ENCODE measurements around the gene EPHB2.

EPHB2 gene

DNA sequence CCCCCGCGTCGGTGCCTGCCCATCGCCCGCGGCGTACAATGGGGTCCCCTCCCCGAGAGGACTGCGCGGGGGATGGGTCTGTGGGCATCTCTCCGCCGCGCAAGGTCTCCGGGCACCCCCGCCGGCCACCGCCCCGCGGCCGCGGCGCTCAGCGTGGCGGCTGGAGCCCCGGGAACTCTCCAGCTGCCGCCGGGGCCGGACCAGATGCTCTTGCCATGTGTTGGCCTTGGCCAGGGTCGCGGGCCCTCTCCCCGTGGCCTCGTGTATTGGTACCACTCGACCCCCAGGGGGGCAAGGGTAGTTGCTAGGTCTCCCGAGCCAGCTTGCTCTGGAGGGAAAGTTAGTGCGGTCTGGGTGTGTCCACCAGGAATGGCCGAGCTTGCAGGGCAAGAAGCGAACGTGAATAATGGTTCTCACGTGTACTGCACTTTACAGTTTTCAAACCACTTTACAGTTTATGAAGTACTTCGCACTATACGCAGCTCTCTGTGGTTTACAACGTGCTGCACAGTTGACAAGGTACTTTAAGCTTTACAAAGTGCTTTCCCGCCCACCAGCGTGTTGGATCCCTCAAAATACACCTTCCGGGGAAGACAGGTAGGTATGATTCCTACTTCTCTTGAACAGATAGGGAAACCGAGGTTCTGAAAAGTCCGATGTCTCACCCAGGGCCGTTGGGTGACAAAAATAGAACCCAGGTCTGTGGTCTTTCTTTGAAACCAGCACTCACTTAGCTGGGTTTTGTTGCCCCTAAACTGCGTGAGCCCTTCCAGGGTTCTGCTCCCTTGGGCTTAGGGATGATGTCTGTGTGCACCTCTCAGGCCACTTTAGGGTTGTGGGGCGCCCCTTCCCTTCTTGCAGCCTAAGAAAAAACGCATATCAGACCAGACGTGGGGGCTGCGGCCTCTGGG lies 1.2 kb downstream of the EPHB2 start:
- Histone ChIP-seq H3K27me3 (peaks cover 82% of the 10 kb centered on the region), H3K27ac (no peak overlapping the region), H3K4me1 (ENCODE audit: control insufficient read depth in 1 of 2, insufficient read depth in 1 of 2, low read depth in 1 of 2, low read length in 1 of 2) (no peaks in the 10 kb centered on the region), H3K36me3 (no peaks in the 10 kb centered on the region), H3K4me3 (ENCODE audit: low read depth in 1 of 2, low read length in 1 of 2) (no peak overlapping the region), H3K9me3 (no peaks in the 10 kb centered on the region)
- TF ChIP-seq, protein P1, sequence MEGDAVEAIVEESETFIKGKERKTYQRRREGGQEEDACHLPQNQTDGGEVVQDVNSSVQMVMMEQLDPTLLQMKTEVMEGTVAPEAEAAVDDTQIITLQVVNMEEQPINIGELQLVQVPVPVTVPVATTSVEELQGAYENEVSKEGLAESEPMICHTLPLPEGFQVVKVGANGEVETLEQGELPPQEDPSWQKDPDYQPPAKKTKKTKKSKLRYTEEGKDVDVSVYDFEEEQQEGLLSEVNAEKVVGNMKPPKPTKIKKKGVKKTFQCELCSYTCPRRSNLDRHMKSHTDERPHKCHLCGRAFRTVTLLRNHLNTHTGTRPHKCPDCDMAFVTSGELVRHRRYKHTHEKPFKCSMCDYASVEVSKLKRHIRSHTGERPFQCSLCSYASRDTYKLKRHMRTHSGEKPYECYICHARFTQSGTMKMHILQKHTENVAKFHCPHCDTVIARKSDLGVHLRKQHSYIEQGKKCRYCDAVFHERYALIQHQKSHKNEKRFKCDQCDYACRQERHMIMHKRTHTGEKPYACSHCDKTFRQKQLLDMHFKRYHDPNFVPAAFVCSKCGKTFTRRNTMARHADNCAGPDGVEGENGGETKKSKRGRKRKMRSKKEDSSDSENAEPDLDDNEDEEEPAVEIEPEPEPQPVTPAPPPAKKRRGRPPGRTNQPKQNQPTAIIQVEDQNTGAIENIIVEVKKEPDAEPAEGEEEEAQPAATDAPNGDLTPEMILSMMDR (IDR thresholded peaks at IDR 0.05), result no peak

- H3K4me3 ChIP-seq (ENCODE audit: low read depth in 1 of 2, low read length in 1 of 2), result no peak overlapping the region
- H3K4me1 ChIP-seq (ENCODE audit: control insufficient read depth in 1 of 2, insufficient read depth in 1 of 2, low read depth in 1 of 2, low read length in 1 of 2), result no peaks in the 10 kb centered on the region
- no peaks in the 10 kb centered on the region for H3K9me3 ChIP-seq
- H3K36me3 ChIP-seq, result no peaks in the 10 kb centered on the region
- peaks cover 80% of the 10 kb centered on the region for H3K27me3 ChIP-seq
- H3K27ac ChIP-seq, result no peak overlapping the region
- TF ChIP-seq, protein P1 (IDR thresholded peaks at IDR 0.05), result no peak
These were observed 2.0 kb downstream of the EPHB2 start for GRCh38 chr1:22712502-22713271.

GRCh38 chr1:22714455-22714854 lies 3.8 kb downstream of the EPHB2 start:
- Histone ChIP-seq H3K4me3 (ENCODE audit: low read depth in 1 of 2, low read length in 1 of 2) (no peak overlapping the region), H3K4me1 (ENCODE audit: control insufficient read depth in 1 of 2, insufficient read depth in 1 of 2, low read depth in 1 of 2, low read length in 1 of 2) (no peaks in the 10 kb centered on the region), H3K9me3 (no peaks in the 10 kb centered on the region), H3K36me3 (no peaks in the 10 kb centered on the region), H3K27me3 (peaks cover 62% of the 10 kb centered on the region), H3K27ac (no peak overlapping the region)
- TF ChIP-seq, protein P1 (IDR thresholded peaks at IDR 0.05), result no peak

DNA sequence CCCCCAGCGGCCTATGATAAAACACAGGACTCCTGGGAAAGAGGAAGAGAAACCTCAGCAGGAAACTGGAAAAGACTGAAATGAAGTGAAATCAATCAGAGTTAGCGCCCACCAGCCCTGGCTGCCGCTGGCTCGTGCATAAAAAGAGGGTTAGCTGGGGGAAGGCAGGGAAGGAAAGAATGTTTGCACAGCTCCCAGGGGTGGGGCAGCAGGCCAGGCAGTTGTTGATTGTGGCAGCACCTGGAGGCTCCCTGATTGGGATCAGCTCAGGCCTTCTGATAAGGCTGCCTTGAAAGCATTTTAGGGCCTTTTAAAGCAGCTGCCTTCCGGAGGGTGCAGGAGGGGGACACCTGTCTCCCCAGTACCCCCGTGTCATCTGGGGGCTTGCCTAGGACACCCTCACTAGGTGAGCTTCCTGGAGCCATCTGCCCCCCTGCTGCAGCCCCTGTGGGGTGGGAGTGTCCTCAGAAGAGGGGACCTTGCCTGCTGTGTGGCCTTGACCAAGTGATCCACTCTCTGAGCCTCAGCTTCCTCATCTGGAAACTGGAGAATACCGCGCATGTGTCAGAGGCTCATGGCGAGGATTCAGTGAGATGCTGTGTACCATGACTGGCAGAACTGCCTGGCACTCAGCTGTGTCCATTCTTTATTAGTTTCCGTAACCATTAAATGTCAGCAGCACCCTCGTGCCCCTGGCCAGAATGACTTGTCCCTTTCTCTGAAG lies 6.6 kb downstream of the EPHB2 start:
- Histone ChIP-seq H3K4me1 (ENCODE audit: control insufficient read depth in 1 of 2, insufficient read depth in 1 of 2, low read depth in 1 of 2, low read length in 1 of 2) (no peaks in the 10 kb centered on the region), H3K27ac (no peak overlapping the region), H3K36me3 (no peaks in the 10 kb centered on the region), H3K27me3 (peaks cover 39% of the 10 kb centered on the region), H3K4me3 (ENCODE audit: low read depth in 1 of 2, low read length in 1 of 2) (no peak overlapping the region), H3K9me3 (no peaks in the 10 kb centered on the region)
- TF ChIP-seq, protein P1 (IDR thresholded peaks at IDR 0.05), result no peak

DNA sequence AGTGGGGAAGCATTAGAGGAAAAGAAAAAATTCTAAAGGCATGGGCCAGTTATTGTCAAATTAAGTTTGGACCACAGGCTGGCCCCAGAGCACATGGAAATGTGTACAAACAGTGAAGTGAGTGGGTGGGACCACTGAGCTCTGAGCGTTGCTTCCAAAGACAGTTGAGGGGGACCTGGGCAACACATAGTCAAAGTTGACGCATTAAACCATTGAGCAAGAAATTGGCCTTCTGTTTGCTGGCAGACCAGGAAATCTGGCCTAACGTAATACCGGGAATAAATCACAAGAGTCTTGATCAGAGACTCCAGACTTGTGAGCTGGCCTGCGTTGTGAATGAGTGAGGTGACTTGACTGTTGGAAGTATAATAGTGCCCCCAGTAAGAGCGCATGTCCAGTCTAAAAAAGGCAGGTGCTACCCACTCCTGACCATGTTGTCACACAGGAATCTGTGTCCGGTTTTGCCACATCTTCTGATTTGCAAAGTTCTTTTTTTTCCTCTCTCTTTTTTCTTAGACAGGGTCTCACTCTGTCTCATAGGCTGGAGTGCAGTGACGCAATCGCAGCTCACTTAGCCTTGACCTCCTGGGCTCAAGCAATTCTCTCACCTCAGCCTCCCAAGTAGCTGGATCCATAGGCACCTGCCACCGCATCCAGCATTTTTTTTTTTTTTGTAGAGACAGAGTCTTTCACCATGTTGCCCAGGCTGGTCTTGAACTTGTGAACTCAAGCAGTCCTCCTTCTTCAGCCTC lies 10.7 kb downstream of the EPHB2 start:
- H3K27ac ChIP-seq, result no peak overlapping the region
- TF ChIP-seq, protein P1 (IDR thresholded peaks at IDR 0.05), result no peak
- no peak overlapping the region for H3K4me3 ChIP-seq (ENCODE audit: low read depth in 1 of 2, low read length in 1 of 2)
- H3K4me1 ChIP-seq (ENCODE audit: control insufficient read depth in 1 of 2, insufficient read depth in 1 of 2, low read depth in 1 of 2, low read length in 1 of 2), result no peaks in the 10 kb centered on the region
- no peaks in the 10 kb centered on the region for H3K9me3 ChIP-seq
- H3K27me3 ChIP-seq, result peaks cover 19% of the 10 kb centered on the region
- H3K36me3 ChIP-seq, result no peaks in the 10 kb centered on the region
